ENCODE data around the gene DHX35. TPM values are rescaled to one million over a fixed set of nuclear protein-coding genes. Genes with fewer than 3 reads are reported as not detected.
A peak's percentile ranks its signal among the peaks of the same experiment; 100 is the strongest.

The DHX35 gene, protein sequence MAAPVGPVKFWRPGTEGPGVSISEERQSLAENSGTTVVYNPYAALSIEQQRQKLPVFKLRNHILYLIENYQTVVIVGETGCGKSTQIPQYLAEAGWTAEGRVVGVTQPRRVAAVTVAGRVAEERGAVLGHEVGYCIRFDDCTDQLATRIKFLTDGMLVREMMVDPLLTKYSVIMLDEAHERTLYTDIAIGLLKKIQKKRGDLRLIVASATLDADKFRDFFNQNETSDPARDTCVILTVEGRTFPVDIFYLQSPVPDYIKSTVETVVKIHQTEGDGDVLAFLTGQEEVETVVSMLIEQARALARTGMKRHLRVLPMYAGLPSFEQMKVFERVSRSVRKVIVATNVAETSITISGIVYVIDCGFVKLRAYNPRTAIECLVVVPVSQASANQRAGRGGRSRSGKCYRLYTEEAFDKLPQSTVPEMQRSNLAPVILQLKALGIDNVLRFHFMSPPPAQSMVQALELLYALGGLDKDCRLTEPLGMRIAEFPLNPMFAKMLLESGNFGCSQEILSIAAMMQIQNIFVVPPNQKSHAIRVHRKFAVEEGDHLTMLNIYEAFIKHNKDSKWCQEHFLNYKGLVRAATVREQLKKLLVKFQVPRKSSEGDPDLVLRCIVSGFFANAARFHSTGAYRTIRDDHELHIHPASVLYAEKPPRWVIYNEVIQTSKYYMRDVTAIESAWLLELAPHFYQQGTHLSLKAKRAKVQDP
- total RNA-seq (10 to 100 TPM; 19.9 to 27.5 (median 21.3) TPM), polyA plus RNA-seq (11.6 TPM)
- long read RNA-seq, donor 1, transcript DHX35-201 (22 exons, 3,325 nt), result major isoform, 22 of 49 reads
- long read RNA-seq, donor 1, partial matches to known transcripts, result 2 of 49 reads
- long read RNA-seq, donor 1, other reads (novel, unspliced or antisense), result 22 of 49 reads
- long read RNA-seq, donor 2, transcript DHX35-201 (22 exons, 3,325 nt), result major isoform, 10 of 28 reads
- long read RNA-seq, donor 2, partial matches to known transcripts, result 5 of 28 reads
- long read RNA-seq, donor 2, other reads (novel, unspliced or antisense), result 11 of 28 reads
- long read RNA-seq, donor 3, transcript DHX35-201 (22 exons, 3,325 nt), result major isoform, 28 of 144 reads
- long read RNA-seq, donor 3, transcript DHX35-206 (22 exons, 3,318 nt), result minor isoform, 10 of 144 reads
- long read RNA-seq, donor 3, partial matches to known transcripts, result 9 of 144 reads
- long read RNA-seq, donor 3, other reads (novel, unspliced or antisense), result 92 of 144 reads
- long read RNA-seq, donor 4, transcript DHX35-201 (22 exons, 3,325 nt), result major isoform, 9 of 29 reads
- long read RNA-seq, donor 4, partial matches to known transcripts, result 2 of 29 reads
- long read RNA-seq, donor 4, other reads (novel, unspliced or antisense), result 18 of 29 reads

DNA sequence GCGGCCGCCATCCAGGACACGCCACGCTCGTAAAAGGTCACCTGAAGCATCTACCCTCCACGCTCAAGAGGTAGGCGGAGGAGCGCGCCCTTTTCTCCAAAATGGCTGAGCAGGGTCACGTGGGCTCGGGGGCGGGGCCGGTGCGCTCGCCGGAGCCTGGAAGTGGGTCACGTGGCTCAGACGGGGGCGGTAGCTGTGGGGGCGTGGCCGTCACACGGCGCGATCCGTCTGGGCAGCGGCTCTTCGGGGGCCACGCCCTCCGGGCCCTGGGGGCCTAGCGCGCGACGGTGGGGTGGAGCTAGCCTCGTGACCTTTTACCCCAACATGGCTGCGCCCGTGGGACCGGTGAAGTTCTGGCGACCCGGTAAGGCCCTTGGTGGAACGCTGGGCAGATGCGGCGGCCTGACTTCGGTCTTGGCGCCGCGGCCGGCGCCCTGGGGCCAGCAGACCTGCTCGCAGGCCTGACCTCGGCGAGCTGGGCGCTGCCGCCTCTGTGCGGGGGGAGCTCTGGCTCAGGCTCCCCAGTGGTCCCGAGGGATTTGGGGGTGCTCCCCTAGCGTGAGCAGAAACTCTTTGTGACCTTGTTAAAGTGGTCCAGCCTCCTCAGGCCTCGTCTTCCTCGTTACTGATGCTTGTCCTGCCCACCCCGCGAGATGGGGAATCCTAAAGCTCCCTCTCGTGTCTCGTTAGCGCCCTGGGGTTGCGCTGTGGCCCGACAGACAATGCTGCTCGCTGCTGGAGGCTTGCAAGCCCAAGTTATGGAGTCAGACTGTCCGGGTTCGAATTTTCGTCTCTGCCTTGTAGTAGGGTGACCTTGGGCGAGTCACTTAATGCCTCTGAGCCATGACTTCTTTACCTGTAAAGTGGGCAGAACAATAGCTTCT is at the start of gene DHX35:
DHX35 (plus strand) TSS at position 301 of the 884 bp plus-strand sequence; CDS start at position 325, 24 bp downstream.
- Histone ChIP-seq H3K4me3 (ENCODE audit: low read length) (peak within 1 kb of the TSS; percentile 75), H3K9me3 (ENCODE audit: control insufficient read depth, low read length) (no peaks in the 10 kb centered on the region), H3K27ac (ENCODE audit: low read length) (peak within 1 kb of the TSS; percentile 86), H3K4me1 (ENCODE audit: control insufficient read depth, insufficient read depth, low read length) (peaks cover 3% of the 10 kb centered on the region), H3K27me3 (ENCODE audit: control insufficient read depth, insufficient read depth) (no peaks in the 10 kb centered on the region)
- intact Hi-C loops (cut with DNase I), result no loop called here
- DNase-seq (peak; percentile 99), ATAC-seq (peak; percentile 100)
- WGBS, result 1% methylated on average over 70 of the region's 70 CpGs

DNA sequence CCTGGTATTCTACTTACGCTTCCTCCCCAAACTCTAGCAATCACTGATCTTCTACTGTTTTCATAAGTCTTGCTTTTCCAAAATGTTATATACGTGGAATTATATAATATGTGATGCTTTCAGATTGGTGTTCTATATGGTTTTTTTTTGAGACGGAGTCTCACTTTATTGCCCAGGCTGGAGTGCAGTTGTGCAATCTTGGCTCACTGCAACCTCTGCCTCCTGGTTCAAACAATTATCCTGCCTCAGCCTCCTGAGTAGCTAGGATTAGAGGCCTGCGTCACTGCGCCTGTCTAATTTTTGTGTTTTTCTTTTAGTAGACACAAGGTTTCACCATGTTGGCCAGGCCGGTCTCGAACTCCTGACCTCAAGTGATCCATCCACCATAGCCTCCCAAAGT is 46.8 kb upstream of the DHX35 start:
- Histone ChIP-seq H3K27ac (ENCODE audit: low read length) (no peak overlapping the region), H3K27me3 (ENCODE audit: control insufficient read depth, insufficient read depth) (no peaks in the 10 kb centered on the region), H3K9me3 (ENCODE audit: control insufficient read depth, low read length) (no peaks in the 10 kb centered on the region), H3K4me1 (ENCODE audit: control insufficient read depth, insufficient read depth, low read length) (no peaks in the 10 kb centered on the region), H3K4me3 (ENCODE audit: low read length) (no peak overlapping the region)
- WGBS, result 94% methylated on average over 7 of the region's 7 CpGs
- DNase-seq (no peak), ATAC-seq (no peak)
- intact Hi-C loops (cut with DNase I), result no loop called here

DNA sequence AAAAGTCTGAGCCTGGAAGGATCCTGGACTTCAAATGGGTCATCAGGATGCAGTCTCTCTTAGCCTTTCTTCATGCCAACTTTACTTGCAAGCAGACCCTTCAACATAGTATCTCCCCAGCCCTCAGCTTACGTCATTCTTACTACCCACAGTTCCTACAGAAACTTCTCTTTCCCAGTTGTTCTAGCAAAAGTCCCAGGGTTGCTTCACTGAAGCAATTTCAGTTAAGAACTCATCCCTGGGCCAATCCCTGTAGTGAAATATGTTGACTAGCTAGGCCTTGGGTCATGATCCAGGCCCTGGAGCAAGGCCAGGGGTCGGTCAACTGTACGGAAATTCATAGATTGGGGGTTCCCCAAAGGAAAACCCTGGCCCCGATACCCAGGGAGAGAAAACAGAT is 44.5 kb upstream of the DHX35 start:
- ATAC-seq (no peak), DNase-seq (no peak)
- Histone ChIP-seq H3K27me3 (ENCODE audit: control insufficient read depth, insufficient read depth) (no peaks in the 10 kb centered on the region), H3K27ac (ENCODE audit: low read length) (no peak overlapping the region), H3K9me3 (ENCODE audit: control insufficient read depth, low read length) (no peaks in the 10 kb centered on the region), H3K4me1 (ENCODE audit: control insufficient read depth, insufficient read depth, low read length) (no peaks in the 10 kb centered on the region), H3K4me3 (ENCODE audit: low read length) (no peak overlapping the region)
- intact Hi-C loops (cut with DNase I), result no loop called here
- 64% methylated on average over 4 of the region's 4 CpGs for WGBS

DNA sequence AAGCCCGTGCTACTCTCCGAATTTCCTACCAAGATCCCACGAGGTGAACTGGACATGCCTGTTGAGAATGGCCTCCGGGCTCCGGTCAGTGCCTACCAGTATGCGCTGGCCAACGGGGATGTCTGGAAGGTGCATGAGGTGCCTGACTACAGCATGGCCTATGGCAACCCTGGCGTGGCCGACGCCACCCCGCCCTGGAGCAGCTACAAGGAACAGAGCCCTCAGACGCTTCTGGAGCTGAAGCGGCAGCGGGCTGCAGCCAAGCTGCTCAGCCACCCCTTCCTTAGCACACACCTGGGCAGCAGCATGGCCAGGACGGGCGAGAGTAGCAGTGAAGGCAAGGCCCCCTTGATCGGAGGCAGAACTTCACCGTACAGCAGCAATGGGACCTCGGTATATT is 44.0 kb upstream of the DHX35 start:
- DNase-seq (no peak), ATAC-seq (peak in 1 of 2 donors; percentile 18)
- Histone ChIP-seq H3K27me3 (ENCODE audit: control insufficient read depth, insufficient read depth) (no peaks in the 10 kb centered on the region), H3K4me3 (ENCODE audit: low read length) (no peak overlapping the region), H3K4me1 (ENCODE audit: control insufficient read depth, insufficient read depth, low read length) (no peaks in the 10 kb centered on the region), H3K27ac (ENCODE audit: low read length) (no peak overlapping the region), H3K9me3 (ENCODE audit: control insufficient read depth, low read length) (no peaks in the 10 kb centered on the region)
- WGBS, result 94% methylated on average over 19 of the region's 19 CpGs
- intact Hi-C loops (cut with DNase I), result no loop called here

DNA sequence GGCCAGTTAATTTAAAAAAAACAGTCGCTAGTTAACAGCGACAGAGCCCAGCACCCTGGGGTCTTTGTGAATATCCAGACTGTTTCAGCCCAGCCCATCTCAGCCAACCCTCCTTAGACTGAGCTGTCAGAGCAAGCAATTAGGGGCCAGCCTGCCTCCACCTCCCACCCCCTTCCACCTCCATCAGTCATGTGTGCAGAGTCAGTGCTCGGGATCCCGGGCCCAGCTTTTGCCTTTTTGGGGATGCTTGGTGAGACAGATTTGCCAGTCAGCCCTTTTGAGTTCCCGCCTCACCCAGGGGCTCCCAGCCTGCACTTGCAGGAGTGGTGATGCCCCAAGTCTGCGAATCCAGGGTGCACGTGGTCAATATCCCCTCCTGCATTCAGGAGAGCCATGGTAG is 42.5 kb upstream of the DHX35 start:
- Histone ChIP-seq H3K27me3 (ENCODE audit: control insufficient read depth, insufficient read depth) (no peaks in the 10 kb centered on the region), H3K4me3 (ENCODE audit: low read length) (no peak overlapping the region), H3K4me1 (ENCODE audit: control insufficient read depth, insufficient read depth, low read length) (no peaks in the 10 kb centered on the region), H3K27ac (ENCODE audit: low read length) (no peak overlapping the region), H3K9me3 (ENCODE audit: control insufficient read depth, low read length) (no peaks in the 10 kb centered on the region)
- intact Hi-C loops (cut with DNase I), result no loop called here
- ATAC-seq (no peak), DNase-seq (no peak)
- WGBS, result 69% methylated on average over 7 of the region's 7 CpGs

DNA sequence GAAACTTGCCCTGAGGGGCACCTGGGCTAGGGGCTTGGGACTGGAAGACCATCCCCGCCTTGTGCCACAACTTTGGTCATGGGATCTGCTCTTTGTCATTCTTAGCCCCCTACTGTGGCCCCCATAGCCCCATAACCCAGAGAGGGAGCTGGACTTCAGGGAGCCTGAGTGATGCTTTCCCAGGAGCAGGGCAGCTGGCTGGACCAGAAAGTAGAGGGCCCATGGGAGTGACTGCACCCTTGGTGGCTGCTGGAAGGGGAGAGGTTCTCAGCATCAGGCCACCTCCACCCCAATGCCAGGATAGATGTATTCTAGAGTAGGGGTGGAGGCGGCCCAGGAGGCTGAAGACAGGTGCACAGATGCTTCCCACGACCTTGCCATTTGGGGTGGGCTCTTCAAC is 41.7 kb upstream of the DHX35 start:
- ATAC-seq (no peak), DNase-seq (no peak)
- intact Hi-C loops (cut with DNase I), result no loop called here
- Histone ChIP-seq H3K27me3 (ENCODE audit: control insufficient read depth, insufficient read depth) (no peaks in the 10 kb centered on the region), H3K27ac (ENCODE audit: low read length) (no peak overlapping the region), H3K4me1 (ENCODE audit: control insufficient read depth, insufficient read depth, low read length) (no peaks in the 10 kb centered on the region), H3K4me3 (ENCODE audit: low read length) (no peak overlapping the region), H3K9me3 (ENCODE audit: control insufficient read depth, low read length) (no peaks in the 10 kb centered on the region)
- WGBS, result 78% methylated on average over 3 of the region's 3 CpGs

DNA sequence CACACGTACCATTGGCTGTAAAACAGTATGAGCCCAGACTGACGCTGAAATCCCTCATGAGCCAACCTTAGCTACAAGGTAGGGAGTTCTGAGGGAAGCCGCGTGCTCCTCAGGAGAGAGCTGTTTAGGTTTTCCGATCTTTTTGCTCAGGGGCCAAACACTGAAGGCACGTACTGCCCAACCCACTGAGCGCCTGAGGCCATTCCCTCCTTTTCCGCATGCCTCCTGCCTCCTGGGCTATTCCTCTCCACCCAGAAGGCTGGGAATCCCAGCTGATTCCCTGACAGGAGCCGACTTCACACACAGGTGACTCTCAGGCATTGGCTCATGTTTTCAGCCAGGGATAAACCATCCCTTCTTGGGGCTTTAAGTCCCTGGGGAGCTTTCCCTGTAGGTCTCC is 41.3 kb upstream of the DHX35 start:
- no peaks in the 10 kb centered on the region for H3K4me1 ChIP-seq (ENCODE audit: control insufficient read depth, insufficient read depth, low read length)
- 84% methylated on average over 9 of the region's 9 CpGs for WGBS
- DNase-seq (no peak), ATAC-seq (no peak)
- intact Hi-C loops (cut with DNase I), result no loop called here
- no peaks in the 10 kb centered on the region for H3K27me3 ChIP-seq (ENCODE audit: control insufficient read depth, insufficient read depth)
- no peak overlapping the region for H3K27ac ChIP-seq (ENCODE audit: low read length)
- H3K4me3 ChIP-seq (ENCODE audit: low read length), result no peak overlapping the region
- no peaks in the 10 kb centered on the region for H3K9me3 ChIP-seq (ENCODE audit: control insufficient read depth, low read length)

DNA sequence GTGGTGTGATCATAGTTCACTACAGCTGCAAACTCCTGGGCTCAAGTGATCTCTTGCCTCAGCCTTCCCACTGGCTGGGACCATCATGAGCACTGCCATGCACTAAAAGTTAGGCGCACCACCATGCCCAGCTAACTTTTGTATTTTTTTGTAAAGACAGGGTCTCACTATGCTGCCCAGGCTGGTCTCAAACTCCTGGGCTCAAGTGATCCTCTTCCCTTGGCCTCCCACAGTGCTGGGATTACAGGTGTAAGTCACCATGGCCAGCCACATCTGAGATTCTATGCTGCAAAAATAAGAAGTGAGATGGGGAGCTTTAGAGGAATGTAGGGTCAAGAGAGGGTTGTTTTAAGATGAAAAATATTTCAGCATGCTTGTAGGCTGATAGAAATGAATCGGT is 37.4 kb upstream of the DHX35 start:
- peaks cover 2% of the 10 kb centered on the region for H3K4me1 ChIP-seq (ENCODE audit: control insufficient read depth, insufficient read depth, low read length)
- intact Hi-C loops (cut with DNase I), result loop anchor here in 3 of 4 donors (5.0 kb wide), 1 partner anchor 123 kb away; no protein-coding TSS in a partner anchor
- no peak for ATAC-seq

DNA sequence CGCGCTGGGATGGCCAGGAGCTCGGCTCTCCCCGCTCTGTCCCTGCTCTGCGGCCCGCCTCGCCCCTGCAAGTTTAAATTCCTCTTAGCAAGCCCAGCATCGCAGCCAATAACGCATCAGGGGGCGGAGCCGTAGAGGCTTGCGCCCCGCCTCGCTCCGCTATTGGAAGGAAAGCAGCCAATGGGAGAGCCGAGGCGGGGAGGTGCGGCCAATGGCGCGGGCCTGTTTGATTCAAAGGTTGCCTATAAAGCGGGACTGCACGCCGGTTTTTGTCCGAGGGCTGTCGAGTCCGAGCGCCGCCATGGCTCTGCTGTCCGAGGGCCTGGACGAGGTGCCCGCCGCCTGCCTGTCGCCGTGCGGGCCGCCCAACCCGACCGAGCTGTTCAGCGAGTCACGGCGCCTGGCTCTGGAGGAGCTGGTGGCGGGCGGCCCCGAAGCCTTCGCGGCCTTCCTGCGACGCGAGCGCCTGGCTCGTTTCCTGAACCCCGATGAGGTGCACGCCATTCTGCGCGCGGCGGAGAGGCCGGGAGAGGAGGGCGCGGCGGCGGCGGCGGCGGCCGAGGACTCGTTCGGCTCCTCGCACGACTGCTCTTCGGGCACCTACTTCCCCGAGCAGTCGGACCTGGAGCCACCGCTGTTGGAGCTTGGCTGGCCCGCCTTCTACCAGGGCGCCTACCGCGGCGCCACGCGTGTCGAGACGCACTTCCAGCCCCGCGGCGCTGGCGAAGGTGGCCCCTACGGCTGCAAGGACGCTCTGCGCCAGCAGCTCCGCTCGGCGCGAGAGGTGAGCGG is 35.8 kb upstream of the DHX35 start, which contains the start of gene FAM83D:
FAM83D (plus strand) TSS at position 276 of the 792 bp plus-strand sequence; CDS start at position 302, 26 bp downstream.
- intact Hi-C loops (cut with DNase I), result loop anchor here in 3 of 4 donors (5.0 kb wide), 1 partner anchor 121 kb away; no protein-coding TSS in a partner anchor
- H3K27ac ChIP-seq (ENCODE audit: low read length), result no peak within 1 kb of the TSS
- no peaks in the 10 kb centered on the region for H3K9me3 ChIP-seq (ENCODE audit: control insufficient read depth, low read length)
- no peaks in the 10 kb centered on the region for H3K27me3 ChIP-seq (ENCODE audit: control insufficient read depth, insufficient read depth)
- peaks cover 2% of the 10 kb centered on the region for H3K4me1 ChIP-seq (ENCODE audit: control insufficient read depth, insufficient read depth, low read length)
- WGBS, result under 1% methylated on average over 95 of the region's 95 CpGs
- ATAC-seq (peak; percentile 97 to 99), DNase-seq (peak; percentile 94 to 97 (median 97))
- peak within 1 kb of the TSS; percentile 59 for H3K4me3 ChIP-seq (ENCODE audit: low read length)

More for the DNA sequence above, 37.4 kb upstream of the DHX35 start:
- Histone ChIP-seq H3K4me3 (ENCODE audit: low read length) (no peak overlapping the region), H3K27ac (ENCODE audit: low read length) (no peak overlapping the region), H3K27me3 (ENCODE audit: control insufficient read depth, insufficient read depth) (no peaks in the 10 kb centered on the region), H3K9me3 (ENCODE audit: control insufficient read depth, low read length) (no peaks in the 10 kb centered on the region)
- DNase-seq, result no peak
- 92% methylated on average over 2 of the region's 2 CpGs for WGBS

Data from right cardiac atrium (tissue), 5 donors.